HG03175 (cell line): Measurements from ENCODE around the gene CCDC160.

Experiments
- ATAC-seq: cut with Tn5 transposase; IDR thresholded peaks from one replicate; pipeline ENCODE4 v1.9.1; 2021; ENCODE audit warnings: mild to moderate bottlenecking, moderate library complexity; ENCODE audit not compliant: unreplicated experiment

The CCDC160 gene

DNA sequence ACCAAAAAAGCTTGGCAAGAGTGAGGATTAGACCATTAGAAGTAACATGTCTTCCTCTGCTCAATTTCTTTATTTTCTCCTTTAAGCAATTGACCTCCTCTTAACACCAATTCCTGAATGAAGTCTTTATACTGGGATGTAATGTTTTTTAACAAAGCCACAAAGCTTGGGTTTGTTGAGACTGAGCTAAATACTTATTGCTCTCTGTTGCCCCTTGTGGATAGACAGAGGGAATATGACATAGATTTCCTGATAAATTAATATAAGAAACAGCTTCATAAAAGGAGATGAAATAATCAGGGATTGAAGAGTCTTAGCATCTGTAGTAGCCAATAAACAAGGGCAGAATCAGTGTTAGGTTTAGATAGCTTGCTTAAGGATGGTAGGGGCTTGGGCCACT, 57.6 kb downstream of the CCDC160 start:
- no peak for ATAC-seq
